ENCODE data around the gene C16orf87.

DNA sequence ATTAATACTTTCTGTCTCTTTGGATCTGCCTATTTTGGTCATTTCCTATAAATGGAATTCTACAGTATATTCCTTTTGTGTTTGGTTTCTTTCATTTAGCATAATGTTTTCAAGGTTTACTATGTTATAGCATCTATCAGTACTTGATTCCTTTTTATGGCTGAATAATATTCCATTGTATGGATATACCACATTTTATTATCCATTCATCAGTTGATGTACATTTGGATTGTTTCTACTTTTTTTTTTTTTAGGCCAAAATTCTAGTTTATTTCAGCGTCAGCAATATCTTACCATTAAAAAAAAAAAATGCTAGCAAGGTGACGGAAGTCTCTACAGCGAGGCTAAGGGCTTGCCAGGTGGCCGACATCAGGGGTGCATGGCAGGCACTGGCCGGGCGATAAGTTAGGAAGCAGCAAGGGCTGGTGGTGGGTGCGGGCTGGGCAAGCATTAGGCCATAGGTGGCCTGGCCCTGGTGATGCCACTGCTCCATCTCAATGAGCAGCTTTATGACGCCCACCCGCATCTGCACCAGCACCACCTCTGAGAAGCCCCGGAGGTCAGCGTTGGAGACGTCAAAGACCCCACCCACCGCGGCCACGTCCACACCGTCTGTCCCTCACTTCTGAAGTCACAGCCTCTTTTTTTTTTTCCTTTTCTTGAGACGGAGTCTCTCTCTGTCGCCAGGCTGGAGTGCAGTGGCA is 11.4 kb upstream of the C16orf87 start:
- TF ChIP-seq, protein P1, sequence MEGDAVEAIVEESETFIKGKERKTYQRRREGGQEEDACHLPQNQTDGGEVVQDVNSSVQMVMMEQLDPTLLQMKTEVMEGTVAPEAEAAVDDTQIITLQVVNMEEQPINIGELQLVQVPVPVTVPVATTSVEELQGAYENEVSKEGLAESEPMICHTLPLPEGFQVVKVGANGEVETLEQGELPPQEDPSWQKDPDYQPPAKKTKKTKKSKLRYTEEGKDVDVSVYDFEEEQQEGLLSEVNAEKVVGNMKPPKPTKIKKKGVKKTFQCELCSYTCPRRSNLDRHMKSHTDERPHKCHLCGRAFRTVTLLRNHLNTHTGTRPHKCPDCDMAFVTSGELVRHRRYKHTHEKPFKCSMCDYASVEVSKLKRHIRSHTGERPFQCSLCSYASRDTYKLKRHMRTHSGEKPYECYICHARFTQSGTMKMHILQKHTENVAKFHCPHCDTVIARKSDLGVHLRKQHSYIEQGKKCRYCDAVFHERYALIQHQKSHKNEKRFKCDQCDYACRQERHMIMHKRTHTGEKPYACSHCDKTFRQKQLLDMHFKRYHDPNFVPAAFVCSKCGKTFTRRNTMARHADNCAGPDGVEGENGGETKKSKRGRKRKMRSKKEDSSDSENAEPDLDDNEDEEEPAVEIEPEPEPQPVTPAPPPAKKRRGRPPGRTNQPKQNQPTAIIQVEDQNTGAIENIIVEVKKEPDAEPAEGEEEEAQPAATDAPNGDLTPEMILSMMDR (IDR thresholded peaks at IDR 0.05; ENCODE audit: poor library complexity, severe bottlenecking), result no peak
- TF ChIP-seq EP300 (conservative IDR thresholded peaks at IDR 0.05; ENCODE audit: poor library complexity, severe bottlenecking) (no peak), TAF1 (IDR thresholded peaks at IDR 0.05; ENCODE audit: low read depth) (no peak), POLR2AphosphoS5 (IDR thresholded peaks at IDR 0.05) (no peak), EZH2 (IDR thresholded peaks at IDR 0.05; ENCODE audit: borderline replicate concordance, insufficient read depth, low read length, poor library complexity, severe bottlenecking) (no peak), RAD21 (conservative IDR thresholded peaks at IDR 0.05) (no peak), SMC3 (conservative IDR thresholded peaks at IDR 0.05; ENCODE audit: poor library complexity) (no peak), MXI1 (conservative IDR thresholded peaks at IDR 0.05; ENCODE audit: poor library complexity, severe bottlenecking) (no peak)
- TF ChIP-seq, protein P2, sequence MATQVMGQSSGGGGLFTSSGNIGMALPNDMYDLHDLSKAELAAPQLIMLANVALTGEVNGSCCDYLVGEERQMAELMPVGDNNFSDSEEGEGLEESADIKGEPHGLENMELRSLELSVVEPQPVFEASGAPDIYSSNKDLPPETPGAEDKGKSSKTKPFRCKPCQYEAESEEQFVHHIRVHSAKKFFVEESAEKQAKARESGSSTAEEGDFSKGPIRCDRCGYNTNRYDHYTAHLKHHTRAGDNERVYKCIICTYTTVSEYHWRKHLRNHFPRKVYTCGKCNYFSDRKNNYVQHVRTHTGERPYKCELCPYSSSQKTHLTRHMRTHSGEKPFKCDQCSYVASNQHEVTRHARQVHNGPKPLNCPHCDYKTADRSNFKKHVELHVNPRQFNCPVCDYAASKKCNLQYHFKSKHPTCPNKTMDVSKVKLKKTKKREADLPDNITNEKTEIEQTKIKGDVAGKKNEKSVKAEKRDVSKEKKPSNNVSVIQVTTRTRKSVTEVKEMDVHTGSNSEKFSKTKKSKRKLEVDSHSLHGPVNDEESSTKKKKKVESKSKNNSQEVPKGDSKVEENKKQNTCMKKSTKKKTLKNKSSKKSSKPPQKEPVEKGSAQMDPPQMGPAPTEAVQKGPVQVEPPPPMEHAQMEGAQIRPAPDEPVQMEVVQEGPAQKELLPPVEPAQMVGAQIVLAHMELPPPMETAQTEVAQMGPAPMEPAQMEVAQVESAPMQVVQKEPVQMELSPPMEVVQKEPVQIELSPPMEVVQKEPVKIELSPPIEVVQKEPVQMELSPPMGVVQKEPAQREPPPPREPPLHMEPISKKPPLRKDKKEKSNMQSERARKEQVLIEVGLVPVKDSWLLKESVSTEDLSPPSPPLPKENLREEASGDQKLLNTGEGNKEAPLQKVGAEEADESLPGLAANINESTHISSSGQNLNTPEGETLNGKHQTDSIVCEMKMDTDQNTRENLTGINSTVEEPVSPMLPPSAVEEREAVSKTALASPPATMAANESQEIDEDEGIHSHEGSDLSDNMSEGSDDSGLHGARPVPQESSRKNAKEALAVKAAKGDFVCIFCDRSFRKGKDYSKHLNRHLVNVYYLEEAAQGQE (IDR thresholded peaks at IDR 0.05; ENCODE audit: borderline replicate concordance), result no peak

Measured in neural cell (in vitro differentiated cells).